Measurements from ENCODE around the gene TMCO6.
"Not testable (repeated sequence)": the region's sequence is repeated elsewhere in the genome, so short reads cannot be mapped to it uniquely, and the experiment has no call there.

The TMCO6 gene

DNA sequence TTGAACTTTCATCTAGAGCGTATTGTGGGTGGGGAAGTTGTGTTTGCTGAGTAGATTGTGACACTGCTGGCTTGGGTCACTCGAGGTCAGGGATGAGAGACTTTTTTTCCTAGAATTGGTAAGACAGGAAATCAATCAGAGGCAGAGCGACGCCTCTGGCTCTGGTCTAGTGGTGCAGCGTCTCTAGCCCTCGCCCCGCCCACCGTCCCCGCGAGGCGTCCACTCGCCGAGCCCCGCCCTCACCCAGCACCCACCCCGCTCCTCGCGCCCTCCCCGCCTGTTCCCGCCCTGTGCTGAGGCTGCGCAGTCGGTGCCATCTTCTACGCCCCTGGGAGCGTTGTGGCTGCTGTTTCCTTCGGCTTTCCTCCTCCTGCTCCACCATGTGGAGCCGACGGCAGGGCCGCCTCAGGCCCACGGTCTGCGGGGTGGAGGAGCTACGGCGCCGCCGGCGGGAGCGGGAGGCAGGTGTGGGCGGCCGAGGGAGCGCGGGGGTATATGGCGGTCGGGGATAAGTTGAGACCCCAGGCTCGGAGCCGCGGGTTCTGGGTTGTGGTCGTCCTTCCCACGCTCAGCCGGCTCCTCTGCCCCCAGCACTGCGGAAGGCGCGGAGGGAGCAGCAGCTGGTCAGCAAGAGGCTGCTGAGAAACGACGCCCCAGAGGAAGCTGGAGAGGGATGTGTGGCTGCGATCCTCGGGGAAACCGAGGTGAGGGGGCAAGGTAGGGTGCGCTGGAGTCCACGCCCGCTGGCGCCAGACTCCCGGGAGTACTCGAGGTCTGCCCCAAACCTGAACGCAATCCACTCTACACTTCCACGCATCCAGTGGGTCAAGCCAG is at the start of gene TMCO6:
TSS of gene TMCO6 (plus strand) at position 304 of the 834 bp plus-strand sequence. CDS start at position 381, 77 bp downstream.
- Mint-ChIP-seq H3K4me3 (peak within 1 kb of the TSS; percentile 94), H3K27me3 (no peaks in the 10 kb centered on the region), H3K4me1 (peaks cover 47% of the 10 kb centered on the region), H3K27ac (peak within 1 kb of the TSS; percentile 93), H3K36me3 (peaks cover 4% of the 10 kb centered on the region), H3K9me3 (no peaks in the 10 kb centered on the region)

DNA sequence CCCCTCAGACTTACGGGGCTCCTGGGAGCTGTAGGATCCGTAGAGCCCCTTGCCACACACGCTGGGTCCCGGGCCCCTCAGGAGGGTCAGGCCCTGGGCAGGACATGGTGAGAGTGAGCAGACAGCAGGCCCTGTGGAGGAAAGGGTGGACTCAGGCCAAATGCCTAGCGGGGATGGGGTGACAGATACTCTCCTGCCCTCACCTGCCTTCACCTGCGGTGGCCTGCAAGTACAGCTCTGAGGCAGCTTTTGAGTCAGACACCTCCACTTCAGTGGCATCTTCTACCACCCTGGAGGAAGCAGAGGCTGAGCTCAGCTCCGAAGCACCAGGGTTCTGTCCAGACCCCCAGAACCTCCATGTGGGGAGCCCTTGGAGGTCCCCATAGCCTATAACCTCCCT is 48.4 kb upstream of the TMCO6 start:
- H3K9me3 Mint-ChIP-seq: no peaks in the 10 kb centered on the region
- H3K27me3 Mint-ChIP-seq: no peaks in the 10 kb centered on the region
- H3K4me3 Mint-ChIP-seq: no peak overlapping the region
- no peak overlapping the region for H3K27ac Mint-ChIP-seq
- H3K4me1 Mint-ChIP-seq: no peaks in the 10 kb centered on the region
- no peaks in the 10 kb centered on the region for H3K36me3 Mint-ChIP-seq

DNA sequence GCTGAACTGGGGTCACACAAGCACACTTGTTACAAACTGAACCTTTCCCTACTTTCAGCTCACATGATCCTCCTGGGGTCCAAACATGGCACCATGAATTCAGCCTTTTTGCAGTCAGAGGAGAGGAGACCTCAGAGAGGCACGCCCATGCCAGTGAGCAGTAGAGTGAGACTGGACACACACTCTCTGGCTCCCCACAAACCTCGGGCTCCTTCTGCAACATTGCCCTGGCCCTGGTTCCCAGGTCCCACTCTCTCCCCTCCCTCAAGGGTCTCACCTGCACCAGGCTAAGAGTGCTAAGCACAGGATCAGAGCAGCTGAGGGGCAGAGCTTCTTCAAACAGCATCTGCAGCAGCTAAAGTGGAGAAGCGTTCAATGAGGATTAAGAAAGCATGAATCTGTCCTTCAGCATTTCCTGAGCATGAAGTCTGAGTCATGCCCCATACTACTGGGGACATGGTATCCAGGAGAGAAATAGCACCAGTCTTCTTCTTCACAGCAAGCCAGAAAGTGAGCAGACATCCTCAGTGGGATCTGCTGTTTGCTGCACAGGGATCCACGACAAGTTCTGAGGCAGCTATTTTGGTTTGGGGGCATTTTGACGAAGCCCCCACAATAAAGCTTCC is 47.4 kb upstream of the TMCO6 start:
- H3K9me3 Mint-ChIP-seq: no peaks in the 10 kb centered on the region
- no peaks in the 10 kb centered on the region for H3K36me3 Mint-ChIP-seq
- H3K4me3 Mint-ChIP-seq: no peak overlapping the region
- H3K27me3 Mint-ChIP-seq: no peaks in the 10 kb centered on the region
- no peak overlapping the region for H3K27ac Mint-ChIP-seq
- H3K4me1 Mint-ChIP-seq: no peaks in the 10 kb centered on the region

DNA sequence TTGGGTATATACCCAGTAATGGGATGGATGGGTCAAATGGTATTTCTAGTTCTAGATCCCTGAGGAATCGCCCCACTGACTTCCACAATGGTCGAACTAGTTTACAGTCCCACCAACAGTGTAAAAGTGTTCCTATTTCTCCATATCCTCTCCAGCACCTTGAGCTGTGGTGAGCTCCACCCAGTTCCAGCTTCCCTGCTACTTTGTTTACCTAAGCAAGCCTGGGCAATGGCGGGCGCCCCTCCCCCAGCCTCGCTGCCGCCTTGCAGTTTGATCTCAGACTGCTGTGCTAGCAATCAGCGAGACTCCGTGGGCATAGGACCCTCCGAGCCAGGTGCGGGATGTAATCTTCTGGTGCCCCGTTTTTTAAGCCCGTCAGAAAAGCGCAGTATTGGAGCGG is 46.2 kb upstream of the TMCO6 start:
- not testable (repeated sequence) for H3K36me3 Mint-ChIP-seq, H3K27ac Mint-ChIP-seq, H3K4me3 Mint-ChIP-seq, H3K4me1 Mint-ChIP-seq, H3K9me3 Mint-ChIP-seq, H3K27me3 Mint-ChIP-seq

DNA sequence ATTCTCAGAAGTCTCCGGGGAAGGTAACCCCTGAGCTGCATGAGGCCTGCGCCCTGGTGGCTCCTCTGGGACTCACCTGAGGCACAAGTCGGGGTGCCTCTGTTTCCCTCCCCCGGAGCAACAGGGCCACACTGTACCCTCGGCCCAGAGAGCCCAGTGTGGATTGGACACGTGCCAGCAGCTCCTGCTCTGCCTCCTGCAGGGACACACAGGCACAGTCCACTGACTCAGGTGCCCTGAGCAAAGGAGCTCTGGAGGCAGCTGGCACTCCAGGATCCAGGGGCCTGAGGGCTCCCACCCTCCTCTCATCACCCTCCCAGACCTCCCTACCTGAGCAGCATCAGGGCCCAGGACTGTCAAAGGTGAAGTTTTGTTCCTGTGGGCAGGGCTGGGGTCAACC is 45.1 kb upstream of the TMCO6 start:
- H3K27me3 Mint-ChIP-seq: no peaks in the 10 kb centered on the region
- no peak overlapping the region for H3K27ac Mint-ChIP-seq
- no peak overlapping the region for H3K4me3 Mint-ChIP-seq
- H3K4me1 Mint-ChIP-seq: no peaks in the 10 kb centered on the region
- H3K36me3 Mint-ChIP-seq: peaks cover under 1% of the 10 kb centered on the region
- H3K9me3 Mint-ChIP-seq: no peaks in the 10 kb centered on the region

DNA sequence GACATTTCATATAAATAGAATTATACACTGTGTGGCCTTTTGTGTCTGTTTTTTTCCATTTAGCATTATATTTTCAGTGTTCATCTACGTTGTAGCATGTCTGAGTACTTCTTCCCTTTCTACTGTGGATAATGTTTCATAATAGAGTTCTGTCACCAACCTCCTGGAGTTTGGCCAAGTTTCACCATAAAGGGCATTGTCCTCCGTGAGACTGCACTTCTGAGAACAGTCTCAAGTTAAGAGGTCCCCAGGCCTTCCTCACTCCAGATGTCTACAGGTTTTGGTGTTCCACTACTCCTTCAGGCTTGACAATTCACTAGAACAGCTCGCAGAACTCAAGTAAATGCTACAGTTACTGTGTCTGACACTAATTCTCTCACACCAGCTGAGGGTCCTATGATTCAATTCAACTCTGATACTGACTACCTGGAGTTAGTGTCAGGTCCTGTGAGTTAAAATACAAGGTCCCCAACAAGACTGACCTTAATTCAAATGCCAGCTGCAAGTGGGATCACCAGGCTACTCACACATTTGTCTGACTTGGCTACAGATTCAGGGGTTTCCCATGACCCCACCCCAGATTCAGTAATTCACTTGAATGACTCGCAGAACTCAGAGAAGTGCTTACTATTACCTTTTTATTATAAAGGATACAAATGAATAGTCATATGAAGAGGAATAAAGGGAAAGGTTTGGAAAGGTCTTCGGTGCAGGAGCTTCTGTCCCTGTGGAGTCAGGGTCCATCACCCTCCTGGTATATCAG is 43.5 kb upstream of the TMCO6 start:
- Mint-ChIP-seq H3K36me3 (peaks cover 1% of the 10 kb centered on the region), H3K9me3 (no peaks in the 10 kb centered on the region), H3K4me3 (no peak overlapping the region), H3K4me1 (no peaks in the 10 kb centered on the region), H3K27ac (no peak overlapping the region), H3K27me3 (no peaks in the 10 kb centered on the region)

DNA sequence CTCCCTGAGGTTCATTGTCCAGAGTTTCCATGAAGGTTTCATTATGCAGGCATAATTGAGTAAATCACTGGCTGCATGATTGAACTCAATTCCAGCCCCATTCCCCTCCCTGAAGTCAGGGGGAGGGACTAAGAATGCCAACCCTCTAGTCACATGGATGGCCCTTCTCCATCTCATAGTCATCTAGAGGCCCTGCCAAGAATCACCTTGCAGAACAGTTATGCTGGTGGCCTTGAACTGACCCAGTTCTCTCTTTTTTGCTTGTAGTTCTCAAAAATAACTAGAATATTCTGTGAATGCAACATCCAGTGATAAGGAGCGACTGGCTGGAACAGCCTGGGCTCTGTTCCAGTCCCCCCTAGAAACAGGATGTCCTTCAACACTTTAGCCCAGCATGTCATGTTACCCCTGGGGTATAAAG is 42.9 kb upstream of the TMCO6 start:
- no peaks in the 10 kb centered on the region for H3K27me3 Mint-ChIP-seq

DNA sequence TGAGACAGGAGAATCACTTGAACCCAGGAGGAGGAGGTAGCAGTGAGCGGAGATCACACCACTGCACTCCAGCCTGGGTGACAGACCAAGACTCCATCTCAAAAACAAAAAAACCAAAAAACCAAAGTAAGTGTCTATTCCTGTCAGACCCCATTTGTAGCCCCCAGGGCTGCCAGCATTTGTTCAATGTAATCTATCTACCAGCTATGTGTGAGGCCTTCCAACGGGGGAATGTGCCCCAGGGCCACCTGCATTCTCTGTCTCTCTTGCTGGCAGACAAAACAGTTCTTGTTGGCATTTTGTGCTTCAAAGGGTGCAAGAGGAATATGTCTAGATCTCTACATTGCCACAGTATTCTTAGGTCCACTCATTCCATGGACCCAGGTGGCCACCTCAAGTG is 40.4 kb upstream of the TMCO6 start:
- Mint-ChIP-seq H3K27ac (no peak overlapping the region), H3K9me3 (no peaks in the 10 kb centered on the region), H3K4me3 (no peak overlapping the region), H3K27me3 (no peaks in the 10 kb centered on the region), H3K4me1 (no peaks in the 10 kb centered on the region), H3K36me3 (peaks cover 1% of the 10 kb centered on the region)

More for the DNA sequence above, 42.9 kb upstream of the TMCO6 start:
- peaks cover 1% of the 10 kb centered on the region for H3K36me3 Mint-ChIP-seq
- H3K9me3 Mint-ChIP-seq: no peaks in the 10 kb centered on the region
- no peak overlapping the region for H3K4me3 Mint-ChIP-seq
- no peaks in the 10 kb centered on the region for H3K4me1 Mint-ChIP-seq
- H3K27ac Mint-ChIP-seq: no peak overlapping the region

DNA sequence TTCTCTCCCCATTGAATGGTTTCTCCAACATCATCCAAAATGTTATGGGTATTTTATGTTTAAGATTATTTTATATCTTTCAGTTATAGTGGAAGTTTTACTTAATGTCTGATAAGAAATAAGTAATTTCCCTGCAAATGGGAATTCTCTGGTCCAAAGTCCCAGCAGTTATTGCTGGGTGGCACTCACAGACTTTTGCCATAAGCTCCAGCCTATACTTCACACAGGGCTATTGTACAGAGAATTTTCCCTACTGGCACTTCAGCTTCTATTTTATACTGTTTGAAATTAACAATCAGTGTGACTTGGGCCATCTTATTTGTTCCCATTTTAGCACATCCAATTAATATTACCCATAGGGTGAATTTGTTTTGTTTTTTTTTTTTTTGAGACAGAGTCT is 39.2 kb upstream of the TMCO6 start:
- Mint-ChIP-seq H3K4me1 (no peaks in the 10 kb centered on the region), H3K27ac (no peak overlapping the region), H3K4me3 (no peak overlapping the region)

DNA sequence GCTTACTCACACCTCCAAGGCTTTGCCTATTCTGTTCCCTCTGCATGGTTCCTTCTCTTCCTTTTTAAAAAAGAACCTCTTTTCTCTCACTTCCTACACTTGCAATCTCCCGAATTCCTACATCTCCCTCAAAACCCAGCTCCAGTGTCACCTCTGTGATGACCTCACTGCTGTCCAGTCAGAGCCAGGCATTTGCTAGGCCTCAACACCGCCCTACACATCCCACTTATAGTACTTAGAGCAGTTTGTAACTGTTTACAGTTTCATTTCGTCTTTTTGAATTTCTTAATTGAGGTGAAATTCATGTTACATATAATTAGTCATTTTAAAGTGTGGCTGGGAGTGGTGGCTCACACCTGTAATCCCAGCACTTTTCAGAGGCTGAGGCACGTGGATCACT is 37.1 kb upstream of the TMCO6 start:
- no peaks in the 10 kb centered on the region for H3K4me1 Mint-ChIP-seq
- no peak overlapping the region for H3K27ac Mint-ChIP-seq
- H3K4me3 Mint-ChIP-seq: no peak overlapping the region
- H3K9me3 Mint-ChIP-seq: no peaks in the 10 kb centered on the region
- H3K27me3 Mint-ChIP-seq: no peaks in the 10 kb centered on the region
- H3K36me3 Mint-ChIP-seq: peaks cover 1% of the 10 kb centered on the region

More for the DNA sequence above, 39.2 kb upstream of the TMCO6 start:
- no peaks in the 10 kb centered on the region for H3K9me3 Mint-ChIP-seq
- H3K27me3 Mint-ChIP-seq: no peaks in the 10 kb centered on the region
- H3K36me3 Mint-ChIP-seq: peaks cover 1% of the 10 kb centered on the region

DNA sequence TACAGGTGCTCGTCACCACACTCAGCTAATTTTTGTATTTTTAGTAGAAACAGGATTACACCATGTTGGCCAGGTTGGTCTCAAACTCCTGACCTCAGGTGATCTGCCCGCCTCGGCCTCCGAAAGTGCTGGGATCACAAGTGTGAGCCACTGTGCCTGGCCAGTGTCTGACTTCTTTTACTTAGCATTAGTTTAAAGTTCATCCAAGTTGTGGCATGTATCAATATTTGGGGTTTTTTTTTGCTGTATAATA is 35.9 kb upstream of the TMCO6 start:
- H3K9me3 Mint-ChIP-seq, H3K4me3 Mint-ChIP-seq, H3K4me1 Mint-ChIP-seq, H3K27me3 Mint-ChIP-seq, H3K36me3 Mint-ChIP-seq, H3K27ac Mint-ChIP-seq: not testable (repeated sequence)

DNA sequence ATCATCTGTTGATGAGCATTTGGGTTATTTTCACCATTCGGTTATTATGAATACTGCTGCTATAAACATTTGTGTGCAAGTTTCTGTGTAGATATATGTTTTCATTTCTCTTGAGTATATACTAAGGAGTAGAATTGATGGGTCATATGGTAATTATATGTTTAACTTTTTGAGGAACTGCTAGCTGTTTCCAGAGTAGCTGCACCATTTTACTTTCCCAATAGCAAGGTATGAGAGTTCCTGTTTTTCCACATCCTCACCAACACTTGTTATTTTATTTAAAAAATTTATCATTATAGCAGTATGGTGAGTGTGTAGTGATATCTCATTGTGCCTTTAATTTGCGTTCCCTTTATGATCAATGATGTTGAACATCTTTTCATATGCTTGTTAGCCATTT is 35.5 kb upstream of the TMCO6 start:
- Mint-ChIP-seq H3K36me3 (peaks cover 1% of the 10 kb centered on the region), H3K27ac (no peak overlapping the region), H3K4me1 (no peaks in the 10 kb centered on the region), H3K4me3 (no peak overlapping the region), H3K27me3 (no peaks in the 10 kb centered on the region), H3K9me3 (no peaks in the 10 kb centered on the region)

DNA sequence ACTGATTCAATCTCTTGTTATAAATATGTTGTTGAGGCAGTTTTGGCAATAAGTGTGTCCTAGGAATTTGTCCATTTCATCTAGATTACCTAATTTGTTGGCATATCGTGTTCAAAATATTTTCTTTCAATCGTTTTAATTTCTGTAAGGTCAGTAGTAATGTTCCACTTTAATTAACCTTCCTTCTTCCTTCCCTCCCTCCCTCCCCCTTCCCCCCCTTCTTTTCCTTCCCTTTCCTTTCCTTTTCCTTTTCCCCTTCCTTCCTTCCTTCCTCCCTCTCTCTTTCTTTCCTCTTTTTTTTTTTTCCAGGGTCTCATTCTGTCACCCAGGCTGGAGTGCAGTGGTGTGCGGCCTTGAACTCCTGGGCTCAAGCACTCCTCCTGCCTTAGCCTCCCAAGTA is 33.4 kb upstream of the TMCO6 start:
- H3K36me3 Mint-ChIP-seq: no peaks in the 10 kb centered on the region
- no peaks in the 10 kb centered on the region for H3K27me3 Mint-ChIP-seq
- peaks cover 10% of the 10 kb centered on the region for H3K4me1 Mint-ChIP-seq
- no peak overlapping the region for H3K4me3 Mint-ChIP-seq
- H3K9me3 Mint-ChIP-seq: no peaks in the 10 kb centered on the region
- no peak overlapping the region for H3K27ac Mint-ChIP-seq

DNA sequence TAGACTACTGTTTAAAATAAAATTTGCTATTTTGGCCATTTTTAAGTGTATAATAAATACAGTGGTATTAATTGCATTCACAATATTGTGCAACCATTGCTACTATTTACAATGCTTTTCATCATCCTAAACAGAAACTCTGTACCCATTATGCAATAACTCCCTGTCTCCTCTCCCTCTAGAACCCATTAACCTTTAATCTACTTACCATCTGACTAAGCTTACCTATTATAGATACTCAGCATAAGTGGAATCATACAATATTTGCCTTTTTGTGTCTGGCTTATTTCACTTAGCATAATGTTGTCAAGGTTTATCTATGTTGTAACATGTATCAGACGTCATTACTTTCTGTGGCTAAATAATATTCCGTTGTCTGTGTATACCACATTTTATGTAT is 32.2 kb upstream of the TMCO6 start:
- Mint-ChIP-seq H3K27ac (no peak overlapping the region), H3K9me3 (no peaks in the 10 kb centered on the region), H3K27me3 (peaks cover 4% of the 10 kb centered on the region), H3K36me3 (no peaks in the 10 kb centered on the region), H3K4me3 (no peak overlapping the region), H3K4me1 (peaks cover 18% of the 10 kb centered on the region)

DNA sequence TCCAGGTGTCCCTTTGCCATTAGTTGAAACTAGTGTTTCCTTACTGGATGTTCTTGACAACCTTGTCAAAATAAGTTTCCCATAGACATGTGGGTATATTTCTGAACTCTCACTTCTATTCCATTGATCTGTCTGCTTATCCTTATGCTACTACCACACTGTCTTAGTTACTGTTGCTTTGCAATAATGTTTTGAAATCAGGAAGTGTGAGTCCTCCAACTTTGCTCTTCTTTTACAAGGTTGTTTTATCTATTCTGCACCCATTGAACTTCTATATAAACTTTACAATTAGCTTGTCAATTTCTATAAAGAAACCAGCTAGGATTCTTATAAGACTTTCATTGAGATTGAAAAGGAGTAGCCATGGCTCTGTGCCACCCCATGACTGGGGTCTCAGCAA is 30.5 kb upstream of the TMCO6 start:
- peaks cover 8% of the 10 kb centered on the region for H3K27me3 Mint-ChIP-seq
- H3K36me3 Mint-ChIP-seq: no peaks in the 10 kb centered on the region
- no peak overlapping the region for H3K4me3 Mint-ChIP-seq
- no peak overlapping the region for H3K27ac Mint-ChIP-seq
- H3K9me3 Mint-ChIP-seq: no peaks in the 10 kb centered on the region
- peaks cover 26% of the 10 kb centered on the region for H3K4me1 Mint-ChIP-seq

DNA sequence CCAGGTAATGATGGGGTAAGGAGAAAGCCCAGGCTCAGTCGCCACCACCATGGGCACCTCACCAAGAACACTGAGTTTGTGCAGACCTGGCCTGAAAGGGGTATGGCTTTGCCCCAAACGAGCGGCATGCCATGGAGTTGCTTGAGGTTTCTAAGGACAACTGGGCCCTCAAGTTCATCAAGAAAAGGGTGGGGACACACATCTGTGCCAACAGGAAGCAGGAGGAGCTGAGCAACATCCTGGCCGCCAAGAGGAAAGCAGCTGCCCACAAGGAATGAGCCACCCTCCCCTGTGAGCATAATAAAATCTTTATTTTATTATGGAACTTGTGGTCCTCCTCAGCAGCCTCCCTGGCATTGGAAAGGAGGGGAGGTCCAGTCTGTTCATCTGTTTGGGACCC is 30.1 kb upstream of the TMCO6 start:
- no peak overlapping the region for H3K4me3 Mint-ChIP-seq
- peaks cover 26% of the 10 kb centered on the region for H3K4me1 Mint-ChIP-seq
- peaks cover 8% of the 10 kb centered on the region for H3K27me3 Mint-ChIP-seq
- no peak overlapping the region for H3K27ac Mint-ChIP-seq
- no peaks in the 10 kb centered on the region for H3K9me3 Mint-ChIP-seq
- H3K36me3 Mint-ChIP-seq: no peaks in the 10 kb centered on the region

Data from activated naive CD4-positive, alpha-beta T cell treated with anti-CD3 and anti-CD28 coated beads, Interleukin-2, amount 50 U/mL, for 24 hours (primary cell).